GM18858 (cell line): ENCODE data around the gene WDR26.
"Not testable (repeated sequence)": the region's sequence is repeated elsewhere in the genome, so short reads cannot be mapped to it uniquely, and the experiment has no call there.

Experiments
- ATAC-seq: cut with Tn5 transposase; IDR thresholded peaks from one replicate; pipeline ENCODE4 v1.9.1; 2021; ENCODE audit not compliant: unreplicated experiment

The WDR26 gene

DNA sequence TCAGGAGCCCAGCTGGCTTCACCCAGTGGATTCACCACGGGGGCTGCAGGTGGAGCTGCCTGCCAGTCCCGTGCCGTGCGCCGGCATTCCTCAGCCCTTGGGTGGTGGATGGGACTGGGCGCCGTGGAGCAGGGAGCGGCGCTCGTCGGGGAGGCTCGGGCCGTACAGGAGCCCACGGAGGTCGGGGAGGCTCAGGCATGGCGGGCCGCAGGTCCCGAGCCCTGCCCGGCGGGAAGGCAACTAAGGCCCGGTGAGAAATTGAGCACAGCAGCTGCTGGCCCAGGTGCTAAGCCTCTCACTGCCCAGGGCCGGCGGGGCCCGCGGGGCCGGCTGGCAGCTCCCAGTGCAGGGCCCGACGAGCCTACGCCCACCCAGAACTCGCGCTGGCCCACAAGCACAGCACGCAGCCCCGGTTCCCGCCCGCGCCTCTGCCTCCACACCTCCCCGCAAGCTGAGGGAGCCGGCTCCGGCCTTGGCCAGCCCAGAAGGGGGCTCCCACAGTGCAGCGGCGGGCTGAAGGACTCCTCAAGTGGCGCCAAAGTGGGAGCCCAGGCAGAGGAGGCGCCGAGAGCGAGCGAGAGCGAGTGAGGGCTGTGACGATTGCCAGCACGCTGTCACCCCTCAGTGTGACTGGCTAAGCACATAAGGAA lies 82.0 kb downstream of the WDR26 start:
- ATAC-seq: not testable (repeated sequence)

DNA sequence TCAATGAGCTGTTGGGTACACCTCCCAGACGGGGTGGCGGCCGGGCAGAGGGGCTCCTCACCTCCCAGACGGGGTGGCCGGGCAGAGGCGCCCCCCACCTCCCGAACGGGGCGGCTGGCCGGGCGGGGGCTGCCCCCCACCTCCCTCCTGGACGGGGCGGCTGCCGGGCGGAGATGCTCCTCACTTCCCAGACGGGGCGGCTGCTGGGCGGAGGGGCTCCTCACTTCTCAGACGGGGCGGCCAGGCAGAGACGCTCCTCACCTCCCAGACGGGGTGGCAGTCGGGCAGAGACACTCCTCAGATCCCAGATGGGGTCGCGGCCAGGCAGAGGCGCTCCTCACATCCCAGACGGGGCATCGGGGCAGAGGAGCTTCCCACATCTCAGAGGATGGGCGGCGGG lies 84.9 kb downstream of the WDR26 start:
- not testable (repeated sequence) for ATAC-seq

DNA sequence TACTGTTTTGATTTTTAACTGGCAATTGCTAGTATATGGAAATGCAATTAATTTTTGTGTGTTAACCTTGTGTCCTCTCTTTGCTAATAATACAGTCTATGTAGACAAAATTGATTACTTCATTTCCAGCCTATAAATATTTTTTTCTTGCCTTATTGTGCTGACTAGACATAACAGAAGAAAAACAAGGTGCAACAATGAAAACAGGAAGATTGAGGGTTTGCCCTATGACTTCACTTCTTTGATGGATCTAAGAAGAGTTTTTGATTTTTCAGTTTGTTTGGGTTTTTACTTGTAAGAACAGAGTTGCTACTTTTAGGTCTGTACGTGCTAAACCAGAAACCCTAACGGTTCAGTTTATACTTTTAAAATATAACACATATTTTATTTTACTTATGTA lies 86.5 kb downstream of the WDR26 start:
- no peak for ATAC-seq

DNA sequence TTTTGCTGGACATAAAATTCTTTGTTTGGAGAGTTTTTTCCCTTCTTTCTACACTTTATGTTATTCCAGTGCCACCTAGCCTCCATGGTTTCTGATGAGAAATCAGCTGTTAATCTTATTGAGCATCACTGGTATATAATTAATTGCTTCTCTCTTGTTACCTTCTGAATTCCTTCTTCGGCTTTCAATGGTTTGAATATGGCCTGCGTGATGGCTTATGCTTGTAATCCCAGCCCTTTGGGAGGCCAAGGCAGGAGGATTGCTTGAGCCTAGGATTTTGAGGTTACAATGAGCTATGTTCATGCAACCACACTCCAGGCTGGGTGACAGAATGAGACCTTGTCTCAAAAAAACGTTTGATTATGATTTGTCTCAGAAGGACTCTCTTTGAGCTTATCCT lies 90.9 kb downstream of the WDR26 start:
- ATAC-seq: no peak

DNA sequence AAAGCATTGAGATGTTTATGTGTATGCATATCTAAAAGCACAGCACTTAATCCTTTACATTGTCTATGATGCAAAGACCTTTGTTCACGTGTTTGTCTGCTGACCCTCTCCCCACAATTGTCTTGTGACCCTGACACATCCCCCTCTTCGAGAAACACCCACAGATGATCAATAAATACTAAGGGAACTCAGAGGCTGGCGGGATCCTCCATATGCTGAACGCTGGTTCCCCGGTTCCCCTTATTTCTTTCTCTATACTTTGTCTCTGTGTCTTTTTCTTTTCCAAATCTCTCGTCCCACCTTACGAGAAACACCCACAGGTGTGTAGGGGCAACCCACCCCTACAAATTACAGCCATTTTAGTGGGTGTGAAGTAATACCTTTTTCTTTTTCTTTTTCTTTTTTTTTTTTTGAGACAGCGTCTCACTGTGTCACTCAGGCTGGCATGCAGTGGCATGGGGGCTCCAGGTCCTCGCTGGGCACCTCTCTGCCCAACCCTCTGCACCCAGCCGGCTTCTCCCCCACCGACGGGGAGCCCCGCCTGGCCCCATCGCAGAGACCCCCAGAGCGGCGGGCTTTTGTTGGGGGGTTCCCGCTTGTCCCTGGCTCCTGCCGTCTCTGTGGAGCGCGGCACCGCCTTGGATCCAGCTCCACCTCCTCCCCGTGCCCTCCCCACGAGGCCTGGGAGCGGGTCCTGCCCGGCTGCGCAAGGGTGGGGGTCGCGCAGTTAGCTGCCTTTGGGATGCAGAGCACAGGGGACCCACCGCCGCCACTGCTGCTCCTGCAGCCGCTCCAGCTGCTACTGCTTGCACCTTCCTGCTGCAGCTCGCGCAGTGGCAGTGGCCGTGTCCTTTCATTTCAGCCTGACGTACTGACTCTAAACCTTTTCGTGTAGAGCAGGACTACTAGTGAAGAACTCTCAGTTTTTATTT lies 93.9 kb downstream of the WDR26 start:
- peak; percentile 51 for ATAC-seq

DNA sequence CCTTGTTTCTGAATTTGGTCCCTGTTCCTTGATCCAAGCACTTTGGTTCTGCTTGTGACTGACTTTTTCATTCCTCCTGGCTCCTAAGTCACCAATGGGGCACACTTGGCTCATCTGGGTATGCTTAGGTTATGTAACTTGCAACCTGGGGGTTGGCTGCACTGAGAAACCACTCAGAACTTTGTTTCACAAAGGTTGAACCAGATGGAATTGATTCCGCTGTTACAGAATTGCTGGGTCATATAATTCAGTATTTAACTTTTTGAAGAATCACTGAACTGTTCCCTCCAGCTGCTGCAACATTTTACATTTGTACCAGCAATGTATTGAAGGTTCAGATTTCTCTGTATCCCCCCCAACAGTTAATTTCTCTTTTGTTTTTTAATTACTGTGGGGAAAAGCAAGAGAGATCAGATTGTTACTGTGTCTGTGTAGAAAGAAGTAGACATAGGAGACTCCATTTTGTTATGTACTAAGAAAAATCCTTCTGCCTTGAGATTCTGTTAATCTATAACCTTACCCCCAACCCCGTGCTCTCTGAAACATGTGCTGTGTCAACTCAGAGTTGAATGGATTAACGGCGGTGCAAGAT lies 95.1 kb downstream of the WDR26 start:
- ATAC-seq: no peak

DNA sequence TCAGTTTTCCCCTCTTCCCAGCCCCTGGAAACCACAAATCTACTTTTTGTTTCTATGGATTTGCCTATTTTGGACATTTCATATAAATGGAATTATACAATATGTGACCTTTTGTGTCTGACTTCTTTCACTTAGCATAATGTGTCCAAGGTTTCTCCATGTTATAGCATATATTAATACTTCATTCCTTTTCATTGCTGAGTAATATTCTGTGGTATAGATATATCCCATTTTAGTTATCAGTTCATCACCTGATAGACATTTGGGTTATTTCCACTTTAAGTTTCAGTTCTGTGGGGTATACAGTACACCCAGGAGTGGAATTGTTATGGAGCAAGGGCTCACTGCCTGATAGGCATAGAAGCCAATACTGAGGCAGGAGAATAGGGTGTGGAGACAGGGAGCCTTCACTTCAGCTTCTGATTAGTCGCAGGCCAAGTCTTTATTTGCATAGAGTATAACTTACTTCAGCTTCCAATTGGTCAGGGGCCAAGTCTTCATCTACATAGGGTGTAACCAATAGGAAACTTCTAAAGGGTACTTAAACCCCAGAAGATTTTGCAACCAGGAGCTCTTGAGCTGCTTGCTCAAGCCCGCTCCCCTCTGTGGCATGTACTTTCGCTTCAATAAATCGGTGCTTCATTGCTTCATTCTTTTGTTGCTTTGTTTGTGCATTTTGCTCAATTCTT lies 96.3 kb downstream of the WDR26 start:
- ATAC-seq: no peak
